ENCODE data around the gene SNX14. TPM values are rescaled to one million over a fixed set of nuclear protein-coding genes. Genes with fewer than 3 reads are reported as not detected.

Gene SNX14
- total RNA-seq, 1 experiment from 2014 or later: 119 TPM

DNA sequence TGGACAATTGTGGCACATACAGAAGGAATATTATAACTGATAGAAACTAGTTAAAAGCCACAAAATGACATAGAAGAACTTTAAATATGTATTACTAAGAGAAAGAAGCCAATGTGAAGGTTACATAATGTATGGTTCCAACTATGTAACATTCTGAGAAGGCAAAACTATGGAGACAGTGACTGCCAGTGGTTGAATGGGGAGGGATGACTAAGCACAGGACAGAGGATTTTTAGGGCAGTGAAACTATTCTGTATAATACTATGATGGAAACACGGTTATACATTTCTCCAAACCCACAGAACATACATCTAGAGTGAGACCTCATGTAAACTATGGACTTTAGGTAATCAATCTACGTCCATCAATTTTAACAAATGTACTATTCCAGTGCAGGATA, 26.6 kb upstream of the SNX14 start:
- BruUV-seq (replicated peaks): no TSS peak
- H3K36me3 ChIP-seq (ENCODE audit: control insufficient read depth, insufficient read depth, low read length): peaks cover 77% of the 10 kb centered on the region
- DNase-seq (ENCODE audit: low read depth, low spot score) (no peak), ATAC-seq (no peak)
- H3K27me3 ChIP-seq (ENCODE audit: control insufficient read depth, insufficient read depth, low read length): no peaks in the 10 kb centered on the region
- no peak overlapping the region for H3K27ac ChIP-seq (ENCODE audit: low read length)
- in situ Hi-C loops (cut with HindIII; ENCODE audit: low pct_unique_long_range_greater_than_20kb, low sequenced_read_pairs): no loop called here
- no peaks in the 10 kb centered on the region for H3K9me3 ChIP-seq (ENCODE audit: control insufficient read depth, insufficient read depth, low read depth, low read length)
- intact Hi-C loops (cut with micrococcal nuclease; ENCODE audit: unreplicated experiment): no loop called here
- TF ChIP-seq POLR2AphosphoS5 (IDR thresholded peaks at IDR 0.05; ENCODE audit: low read depth, low read length) (no peak), TCF7L2 (IDR thresholded peaks at IDR 0.05; ENCODE audit: low read depth, low read length) (no peak), SIN3A (IDR thresholded peaks at IDR 0.05; ENCODE audit: borderline replicate concordance, insufficient read depth, low read depth, low read length) (no peak)
- TF ChIP-seq, protein P1, sequence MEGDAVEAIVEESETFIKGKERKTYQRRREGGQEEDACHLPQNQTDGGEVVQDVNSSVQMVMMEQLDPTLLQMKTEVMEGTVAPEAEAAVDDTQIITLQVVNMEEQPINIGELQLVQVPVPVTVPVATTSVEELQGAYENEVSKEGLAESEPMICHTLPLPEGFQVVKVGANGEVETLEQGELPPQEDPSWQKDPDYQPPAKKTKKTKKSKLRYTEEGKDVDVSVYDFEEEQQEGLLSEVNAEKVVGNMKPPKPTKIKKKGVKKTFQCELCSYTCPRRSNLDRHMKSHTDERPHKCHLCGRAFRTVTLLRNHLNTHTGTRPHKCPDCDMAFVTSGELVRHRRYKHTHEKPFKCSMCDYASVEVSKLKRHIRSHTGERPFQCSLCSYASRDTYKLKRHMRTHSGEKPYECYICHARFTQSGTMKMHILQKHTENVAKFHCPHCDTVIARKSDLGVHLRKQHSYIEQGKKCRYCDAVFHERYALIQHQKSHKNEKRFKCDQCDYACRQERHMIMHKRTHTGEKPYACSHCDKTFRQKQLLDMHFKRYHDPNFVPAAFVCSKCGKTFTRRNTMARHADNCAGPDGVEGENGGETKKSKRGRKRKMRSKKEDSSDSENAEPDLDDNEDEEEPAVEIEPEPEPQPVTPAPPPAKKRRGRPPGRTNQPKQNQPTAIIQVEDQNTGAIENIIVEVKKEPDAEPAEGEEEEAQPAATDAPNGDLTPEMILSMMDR (IDR thresholded peaks at IDR 0.05): no peak
- TF ChIP-seq, protein P2, sequence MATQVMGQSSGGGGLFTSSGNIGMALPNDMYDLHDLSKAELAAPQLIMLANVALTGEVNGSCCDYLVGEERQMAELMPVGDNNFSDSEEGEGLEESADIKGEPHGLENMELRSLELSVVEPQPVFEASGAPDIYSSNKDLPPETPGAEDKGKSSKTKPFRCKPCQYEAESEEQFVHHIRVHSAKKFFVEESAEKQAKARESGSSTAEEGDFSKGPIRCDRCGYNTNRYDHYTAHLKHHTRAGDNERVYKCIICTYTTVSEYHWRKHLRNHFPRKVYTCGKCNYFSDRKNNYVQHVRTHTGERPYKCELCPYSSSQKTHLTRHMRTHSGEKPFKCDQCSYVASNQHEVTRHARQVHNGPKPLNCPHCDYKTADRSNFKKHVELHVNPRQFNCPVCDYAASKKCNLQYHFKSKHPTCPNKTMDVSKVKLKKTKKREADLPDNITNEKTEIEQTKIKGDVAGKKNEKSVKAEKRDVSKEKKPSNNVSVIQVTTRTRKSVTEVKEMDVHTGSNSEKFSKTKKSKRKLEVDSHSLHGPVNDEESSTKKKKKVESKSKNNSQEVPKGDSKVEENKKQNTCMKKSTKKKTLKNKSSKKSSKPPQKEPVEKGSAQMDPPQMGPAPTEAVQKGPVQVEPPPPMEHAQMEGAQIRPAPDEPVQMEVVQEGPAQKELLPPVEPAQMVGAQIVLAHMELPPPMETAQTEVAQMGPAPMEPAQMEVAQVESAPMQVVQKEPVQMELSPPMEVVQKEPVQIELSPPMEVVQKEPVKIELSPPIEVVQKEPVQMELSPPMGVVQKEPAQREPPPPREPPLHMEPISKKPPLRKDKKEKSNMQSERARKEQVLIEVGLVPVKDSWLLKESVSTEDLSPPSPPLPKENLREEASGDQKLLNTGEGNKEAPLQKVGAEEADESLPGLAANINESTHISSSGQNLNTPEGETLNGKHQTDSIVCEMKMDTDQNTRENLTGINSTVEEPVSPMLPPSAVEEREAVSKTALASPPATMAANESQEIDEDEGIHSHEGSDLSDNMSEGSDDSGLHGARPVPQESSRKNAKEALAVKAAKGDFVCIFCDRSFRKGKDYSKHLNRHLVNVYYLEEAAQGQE (IDR thresholded peaks at IDR 0.05; ENCODE audit: insufficient read depth in 1 of 2, low read depth in 2 of 2, low read length in 1 of 2): no peak
- H3K4me3 ChIP-seq (ENCODE audit: low read depth in 2 of 2, low read length in 2 of 2): no peak overlapping the region
- ChIA-PET CTCF (no interaction called here), POLR2A (interaction anchor here (0.5 kb wide), 1 partner anchor 9 kb away, joined by 4 read pairs; no protein-coding TSS in a partner anchor)
- no peaks in the 10 kb centered on the region for H3K4me1 ChIP-seq (ENCODE audit: control insufficient read depth, insufficient read depth, low read length)

DNA sequence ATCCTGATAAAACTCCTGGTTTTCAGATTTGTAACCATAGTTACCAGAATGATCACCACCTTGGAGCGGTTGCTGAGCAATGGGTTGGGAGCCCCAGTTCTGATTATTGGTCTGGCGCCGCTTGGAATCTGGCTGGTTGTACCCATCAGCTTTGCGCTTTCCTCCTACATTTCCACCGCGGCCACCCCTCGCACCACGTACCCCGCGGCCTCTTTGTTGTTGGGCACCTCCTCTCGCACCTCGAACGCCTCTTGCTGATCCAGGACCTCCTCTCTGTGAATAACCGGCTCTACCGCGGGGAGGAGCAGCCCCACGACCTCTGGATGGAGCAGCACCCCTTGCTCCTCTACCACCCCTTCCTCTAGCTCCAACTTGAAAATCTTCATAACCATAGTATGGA, 21.1 kb upstream of the SNX14 start:
- in situ Hi-C loops (cut with HindIII; ENCODE audit: low pct_unique_long_range_greater_than_20kb, low sequenced_read_pairs): no loop called here
- intact Hi-C loops (cut with micrococcal nuclease; ENCODE audit: unreplicated experiment): no loop called here
- H3K27me3 ChIP-seq (ENCODE audit: control insufficient read depth, insufficient read depth, low read length): no peaks in the 10 kb centered on the region
- H3K27ac ChIP-seq (ENCODE audit: low read length): no peak overlapping the region
- no peak overlapping the region for H3K4me3 ChIP-seq (ENCODE audit: low read depth in 2 of 2, low read length in 2 of 2)
- CTCF ChIA-PET: no interaction called here
- ATAC-seq: no peak
- H3K9me3 ChIP-seq (ENCODE audit: control insufficient read depth, insufficient read depth, low read depth, low read length): no peaks in the 10 kb centered on the region
- no peaks in the 10 kb centered on the region for H3K4me1 ChIP-seq (ENCODE audit: control insufficient read depth, insufficient read depth, low read length)
- H3K36me3 ChIP-seq (ENCODE audit: control insufficient read depth, insufficient read depth, low read length): peaks cover 85% of the 10 kb centered on the region
- TF ChIP-seq, protein P1 (IDR thresholded peaks at IDR 0.05): no peak
- TF ChIP-seq TCF7L2 (IDR thresholded peaks at IDR 0.05; ENCODE audit: low read depth, low read length): no peak
- TF ChIP-seq, protein P2 (IDR thresholded peaks at IDR 0.05; ENCODE audit: insufficient read depth in 1 of 2, low read depth in 2 of 2, low read length in 1 of 2): no peak
- TF ChIP-seq POLR2AphosphoS5 (IDR thresholded peaks at IDR 0.05; ENCODE audit: low read depth, low read length): no peak
- TF ChIP-seq SIN3A (IDR thresholded peaks at IDR 0.05; ENCODE audit: borderline replicate concordance, insufficient read depth, low read depth, low read length): no peak
- BruUV-seq (replicated peaks): no TSS peak
- DNase-seq (ENCODE audit: low read depth, low spot score): no peak
- POLR2A ChIA-PET: no interaction called here

Measured in Panc1 (cell line).